Gastroesophageal sphincter (tissue), 3 donors: ENCODE results near the gene GPS1.

Source experiments
- POLR2A ChIP-seq, 2 donors: fragments of 450-650 bp; IDR thresholded peaks; one replicate each; pipeline ENCODE4 v1.6.1; 2017; ENCODE audit warnings: antibody characterized with exemption in 2 of 2, mild to moderate bottlenecking in 2 of 2, moderate library complexity in 1 of 2
- POLR2AphosphoS5 ChIP-seq: sonication (generic); formaldehyde crosslinking; IDR thresholded peaks from one replicate; pipeline ENCODE4 v1.6.1; 2017; ENCODE audit warnings: antibody characterized with exemption
- TF ChIP-seq, protein P1 (sequence below), 4 experiments: fragments of 200-600 bp in 2 of 4; fragments of 450-650 bp in 2 of 4; sonication (generic) in 1 of 4; IDR thresholded peaks; one replicate each; pipeline ENCODE4 v1.5.1; 2017 to 2019; ENCODE audit warnings: antibody characterized with exemption in 4 of 4, mild to moderate bottlenecking in 2 of 4, moderate library complexity in 2 of 4

- TF ChIP-seq POLR2A (IDR thresholded peaks at IDR 0.05) (no peak), POLR2AphosphoS5 (no peak)
- TF ChIP-seq, protein P1, sequence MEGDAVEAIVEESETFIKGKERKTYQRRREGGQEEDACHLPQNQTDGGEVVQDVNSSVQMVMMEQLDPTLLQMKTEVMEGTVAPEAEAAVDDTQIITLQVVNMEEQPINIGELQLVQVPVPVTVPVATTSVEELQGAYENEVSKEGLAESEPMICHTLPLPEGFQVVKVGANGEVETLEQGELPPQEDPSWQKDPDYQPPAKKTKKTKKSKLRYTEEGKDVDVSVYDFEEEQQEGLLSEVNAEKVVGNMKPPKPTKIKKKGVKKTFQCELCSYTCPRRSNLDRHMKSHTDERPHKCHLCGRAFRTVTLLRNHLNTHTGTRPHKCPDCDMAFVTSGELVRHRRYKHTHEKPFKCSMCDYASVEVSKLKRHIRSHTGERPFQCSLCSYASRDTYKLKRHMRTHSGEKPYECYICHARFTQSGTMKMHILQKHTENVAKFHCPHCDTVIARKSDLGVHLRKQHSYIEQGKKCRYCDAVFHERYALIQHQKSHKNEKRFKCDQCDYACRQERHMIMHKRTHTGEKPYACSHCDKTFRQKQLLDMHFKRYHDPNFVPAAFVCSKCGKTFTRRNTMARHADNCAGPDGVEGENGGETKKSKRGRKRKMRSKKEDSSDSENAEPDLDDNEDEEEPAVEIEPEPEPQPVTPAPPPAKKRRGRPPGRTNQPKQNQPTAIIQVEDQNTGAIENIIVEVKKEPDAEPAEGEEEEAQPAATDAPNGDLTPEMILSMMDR (IDR thresholded peaks at IDR 0.05): no peak
Observed at GRCh38 chr17:82085931-82086764, 34.5 kb downstream of the GPS1 start.
